LNCaP clone FGC (cell line): Measurements from ENCODE around the gene MPL.

Source experiments
- DNase-seq: peaks from one replicate; pipeline ENCODE4 v3.0.0-alpha.2; 2011; ENCODE audit warnings: low read depth
- H3K4me3 ChIP-seq: 2 replicates; pipeline ENCODE4 v1.5.1; 2011; ENCODE audit warnings: mild to moderate bottlenecking, low read depth, low read length, control low read depth
- TF ChIP-seq, protein P1 (sequence below): IDR thresholded peaks from 2 replicates; pipeline ENCODE4 v1.5.1; 2012; ENCODE audit warnings: mild to moderate bottlenecking; ENCODE audit not compliant: control insufficient read depth, insufficient read depth; ENCODE audit errors: extremely low read depth

The MPL gene

DNA sequence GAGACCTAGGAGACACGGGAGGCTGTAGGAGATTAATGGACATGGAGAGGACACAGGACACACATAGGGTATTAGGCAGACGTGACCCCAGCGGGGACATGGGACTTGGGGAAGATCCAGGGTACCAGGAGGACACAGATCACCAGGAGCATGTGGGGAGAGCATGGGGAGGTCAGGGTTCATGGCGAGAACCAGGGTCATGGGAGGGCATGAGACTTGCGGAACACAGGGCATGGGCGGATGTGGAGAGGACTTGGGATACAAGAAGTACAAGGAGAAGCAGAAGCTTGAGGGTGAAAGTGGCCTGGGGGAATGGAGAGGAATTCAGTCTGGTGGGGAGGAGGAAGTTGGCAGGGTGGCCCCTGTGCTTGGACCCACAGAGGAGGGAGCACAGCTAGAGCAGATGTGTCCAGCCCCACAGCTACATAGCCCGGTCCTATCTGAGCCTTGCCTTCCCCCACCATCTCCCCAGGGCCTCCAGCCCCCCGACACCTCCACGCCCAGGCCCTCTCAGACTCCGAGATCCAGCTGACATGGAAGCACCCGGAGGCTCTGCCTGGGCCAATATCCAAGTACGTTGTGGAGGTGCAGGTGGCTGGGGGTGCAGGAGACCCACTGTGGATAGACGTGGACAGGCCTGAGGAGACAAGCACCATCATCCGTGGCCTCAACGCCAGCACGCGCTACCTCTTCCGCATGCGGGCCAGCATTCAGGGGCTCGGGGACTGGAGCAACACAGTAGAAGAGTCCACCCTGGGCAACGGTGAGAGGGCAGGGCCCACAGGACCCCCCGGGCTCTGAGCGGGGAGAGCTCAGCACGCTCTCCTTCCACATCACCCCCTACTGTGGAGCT, 24.7 kb upstream of the MPL start:
- DNase-seq: no peak
- TF ChIP-seq, protein P1, sequence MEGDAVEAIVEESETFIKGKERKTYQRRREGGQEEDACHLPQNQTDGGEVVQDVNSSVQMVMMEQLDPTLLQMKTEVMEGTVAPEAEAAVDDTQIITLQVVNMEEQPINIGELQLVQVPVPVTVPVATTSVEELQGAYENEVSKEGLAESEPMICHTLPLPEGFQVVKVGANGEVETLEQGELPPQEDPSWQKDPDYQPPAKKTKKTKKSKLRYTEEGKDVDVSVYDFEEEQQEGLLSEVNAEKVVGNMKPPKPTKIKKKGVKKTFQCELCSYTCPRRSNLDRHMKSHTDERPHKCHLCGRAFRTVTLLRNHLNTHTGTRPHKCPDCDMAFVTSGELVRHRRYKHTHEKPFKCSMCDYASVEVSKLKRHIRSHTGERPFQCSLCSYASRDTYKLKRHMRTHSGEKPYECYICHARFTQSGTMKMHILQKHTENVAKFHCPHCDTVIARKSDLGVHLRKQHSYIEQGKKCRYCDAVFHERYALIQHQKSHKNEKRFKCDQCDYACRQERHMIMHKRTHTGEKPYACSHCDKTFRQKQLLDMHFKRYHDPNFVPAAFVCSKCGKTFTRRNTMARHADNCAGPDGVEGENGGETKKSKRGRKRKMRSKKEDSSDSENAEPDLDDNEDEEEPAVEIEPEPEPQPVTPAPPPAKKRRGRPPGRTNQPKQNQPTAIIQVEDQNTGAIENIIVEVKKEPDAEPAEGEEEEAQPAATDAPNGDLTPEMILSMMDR: no peak
- no peak overlapping the region for H3K4me3 ChIP-seq

DNA sequence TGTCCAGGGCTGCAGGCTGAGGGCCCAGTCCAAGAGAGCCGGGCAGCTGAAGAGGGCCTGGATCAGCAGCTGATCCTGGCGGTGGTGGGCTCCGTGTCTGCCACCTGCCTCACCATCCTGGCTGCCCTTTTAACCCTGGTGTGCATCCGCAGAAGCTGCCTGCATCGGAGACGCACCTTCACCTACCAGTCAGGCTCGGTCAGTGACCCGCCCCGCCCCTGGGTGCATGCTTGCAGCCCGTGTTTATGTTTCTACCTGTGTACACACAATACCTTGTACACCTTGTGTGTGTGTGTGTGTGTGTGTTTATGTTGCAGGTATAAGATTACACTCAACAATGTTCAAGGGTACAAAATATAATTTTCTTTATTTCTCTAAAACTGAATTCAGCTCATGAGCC, 23.8 kb upstream of the MPL start:
- TF ChIP-seq, protein P1: no peak
- DNase-seq: peak; percentile 11
- no peak overlapping the region for H3K4me3 ChIP-seq

DNA sequence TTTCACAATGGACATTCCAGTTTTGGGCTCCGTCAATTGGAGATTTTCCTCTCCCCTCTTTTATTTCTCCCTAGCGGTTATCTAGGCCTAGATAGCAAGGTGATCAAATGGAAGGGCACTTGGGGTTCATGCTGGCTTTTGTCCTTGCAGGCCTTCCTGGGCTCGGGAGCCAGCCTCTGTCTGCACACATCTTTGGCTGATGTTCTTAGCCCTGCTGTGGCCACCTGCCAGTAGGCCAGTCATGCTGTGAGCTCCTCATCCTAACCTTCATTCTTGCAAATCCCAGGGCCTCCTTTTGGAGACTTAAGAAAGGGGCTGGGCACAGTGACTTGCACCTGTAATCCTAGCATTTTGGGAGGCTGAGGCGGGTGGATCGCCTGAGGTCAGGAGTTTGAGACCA, 23.4 kb upstream of the MPL start:
- H3K4me3 ChIP-seq: no peak overlapping the region
- TF ChIP-seq, protein P1: no peak
- DNase-seq: no peak

DNA sequence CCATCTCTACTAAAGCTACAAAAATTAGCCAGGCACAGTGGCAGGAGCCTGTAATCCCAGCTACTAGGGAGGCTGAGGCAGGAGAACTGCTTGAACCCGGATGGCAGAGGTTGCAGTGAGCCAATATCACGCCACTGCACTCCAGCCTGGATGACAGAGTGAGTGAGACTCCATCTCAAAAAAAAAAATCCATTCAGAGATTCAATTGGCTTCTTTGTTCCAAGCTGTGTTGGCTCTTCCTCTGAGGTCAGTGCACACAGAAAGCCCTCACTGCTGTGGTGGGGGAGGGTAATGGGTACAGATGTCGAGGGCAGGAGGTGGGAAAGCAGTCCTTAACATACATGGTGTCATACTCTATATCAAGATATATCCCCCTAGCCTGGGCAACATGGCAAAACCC, 22.1 kb upstream of the MPL start:
- DNase-seq: no peak
- no peak overlapping the region for H3K4me3 ChIP-seq
- TF ChIP-seq, protein P1: no peak

DNA sequence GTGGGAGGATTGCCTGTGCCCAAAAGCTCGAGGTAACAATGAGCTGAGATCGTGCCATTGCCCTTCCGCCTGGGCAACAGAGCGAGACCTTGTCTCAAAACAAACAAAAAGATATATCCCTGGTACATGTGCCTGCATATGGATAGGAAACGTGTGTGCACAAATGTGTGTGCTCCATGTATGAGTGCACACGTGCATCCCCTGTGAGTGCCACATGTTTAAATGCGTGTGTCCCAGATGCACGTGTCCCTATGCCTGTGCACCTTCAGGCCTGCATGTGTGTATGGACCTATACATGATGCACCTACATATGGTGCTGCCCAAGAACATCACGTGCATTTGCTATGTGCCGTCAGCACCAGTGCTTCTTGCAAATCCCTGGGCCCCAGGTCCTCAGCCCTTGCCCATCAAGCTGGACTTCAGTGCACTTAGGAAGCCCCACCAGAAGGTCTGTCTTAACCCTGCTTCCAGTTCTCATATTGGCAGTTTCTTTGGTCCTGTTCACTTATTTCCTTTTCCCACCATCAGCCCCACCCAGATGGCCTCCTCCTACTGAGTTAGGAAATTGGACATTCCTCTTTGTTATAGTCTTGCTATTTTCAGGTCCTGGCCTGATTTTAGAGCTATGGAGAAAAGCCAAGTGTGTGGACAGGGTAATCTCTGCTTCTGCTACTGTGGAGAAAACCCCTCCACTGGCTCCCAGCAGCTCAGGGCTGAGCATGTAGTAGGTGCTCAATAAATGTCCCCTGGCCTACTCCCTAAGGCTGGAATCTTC, 21.5 kb upstream of the MPL start:
- no peak overlapping the region for H3K4me3 ChIP-seq
- no peak for DNase-seq
- TF ChIP-seq, protein P1: no peak

DNA sequence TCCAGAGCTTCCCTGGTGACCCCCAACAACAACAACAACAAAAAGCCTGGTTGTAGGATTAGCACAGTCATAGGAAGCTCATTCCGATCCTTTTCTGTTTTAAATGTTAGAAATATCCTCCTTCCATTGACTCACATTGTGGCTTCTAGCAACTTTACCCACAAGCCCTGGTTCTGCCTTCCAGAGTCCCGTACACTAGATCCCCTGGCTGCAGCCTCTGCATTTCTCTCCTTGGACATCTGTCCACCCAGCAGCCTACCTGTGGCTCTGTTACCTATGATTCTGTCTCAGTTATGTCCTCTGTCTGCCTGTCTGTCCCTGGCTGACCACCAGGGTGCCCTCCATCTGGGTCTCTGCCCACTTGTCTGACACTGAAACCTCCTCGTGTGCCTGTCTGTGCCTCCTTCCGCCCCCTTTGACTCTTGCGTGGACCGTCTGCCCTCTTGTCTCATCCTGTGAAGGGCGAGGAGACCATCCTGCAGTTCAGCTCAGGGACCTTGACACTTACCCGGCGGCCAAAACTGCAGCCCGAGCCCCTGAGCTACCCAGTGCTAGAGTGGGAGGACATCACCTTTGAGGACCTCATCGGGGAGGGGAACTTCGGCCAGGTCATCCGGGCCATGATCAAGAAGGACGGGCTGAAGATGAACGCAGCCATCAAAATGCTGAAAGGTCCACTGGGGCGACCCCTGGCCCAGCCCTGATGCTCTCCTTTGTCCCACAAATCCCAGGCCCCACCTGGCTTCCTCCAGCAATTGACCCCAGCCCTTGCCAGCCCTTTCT, 20.7 kb upstream of the MPL start:
- DNase-seq: no peak
- no peak overlapping the region for H3K4me3 ChIP-seq
- TF ChIP-seq, protein P1: no peak
